Right ventricle myocardium superior (tissue), 1 donor: ENCODE data around the gene CLTB. TPM values are rescaled to one million over a fixed set of nuclear protein-coding genes. Genes with fewer than 3 reads are reported as not detected.
"Not testable (repeated sequence)": the region's sequence is repeated elsewhere in the genome, so short reads cannot be mapped to it uniquely, and the experiment has no call there.

ENCODE experiments used
- ATAC-seq: fragments of 200-7000 bp; cut with Tn5 transposase; one replicate; pipeline ENCODE4 v1.9.1; 2020; ENCODE audit warnings: mild to moderate bottlenecking; ENCODE audit not compliant: poor library complexity
- DNase-seq: peaks from one replicate; pipeline ENCODE4 v3.0.0-alpha.2; 2020
- intact Hi-C: fragments of 100-400 bp; cut with DNase I; formaldehyde crosslinking; loops from one replicate; pipeline ENCODE4 v1.11.2; 2022
- total RNA-seq: library from RNA; stranded (reverse); fragmentation: NEBNext Ultra II Directional; extraction: Animal tissue kit (Norgen Biotek cat#: 25700); gene quantifications from one replicate; pipeline ENCODE4 v1.2.1, GENCODE V29; 2021
- donor health status: DM: no; HTN: yes; CAD: no; lungs with severe emphysema.

The CLTB gene
- total RNA-seq, 1 donor from 2014 or later: 209 TPM

DNA sequence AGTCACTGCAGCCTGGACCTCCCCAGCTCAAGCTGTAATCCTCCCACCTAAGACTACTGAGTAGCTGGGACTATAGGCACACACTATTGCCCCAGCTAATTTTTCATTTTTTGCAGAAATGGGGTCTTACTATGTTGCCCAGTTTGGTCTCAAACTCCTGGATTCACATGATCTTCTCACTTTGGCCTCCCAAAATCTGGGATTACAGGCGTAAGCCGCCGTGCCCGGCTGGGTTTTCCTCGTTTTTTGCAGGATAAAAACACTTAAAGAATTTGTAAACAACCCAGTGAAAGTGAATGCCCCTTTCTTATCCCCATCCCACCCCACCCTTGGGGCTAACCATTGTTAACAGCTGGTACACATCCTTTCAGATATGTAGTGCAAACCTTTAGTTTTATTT is 7.7 kb downstream of the CLTB start:
- DNase-seq (no peak), ATAC-seq (no peak)
- intact Hi-C loops: no loop called here

DNA sequence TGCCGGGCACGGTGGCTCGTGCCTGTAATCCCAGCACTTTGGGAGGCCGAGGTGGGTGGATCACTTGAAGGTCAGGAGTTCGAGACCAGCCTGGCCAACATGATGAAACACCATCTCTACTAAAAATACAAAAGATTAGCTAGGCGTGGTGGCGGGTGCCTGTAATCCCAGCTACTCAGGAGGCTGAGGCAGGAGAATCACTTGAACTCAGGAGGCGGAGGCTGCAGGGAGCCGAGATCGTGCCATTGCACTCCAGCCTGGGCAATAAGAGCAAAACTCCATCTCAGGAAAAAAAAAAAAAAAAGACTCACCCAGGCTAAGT is 8.1 kb downstream of the CLTB start:
- ATAC-seq, DNase-seq, intact Hi-C loops: not testable (repeated sequence)

DNA sequence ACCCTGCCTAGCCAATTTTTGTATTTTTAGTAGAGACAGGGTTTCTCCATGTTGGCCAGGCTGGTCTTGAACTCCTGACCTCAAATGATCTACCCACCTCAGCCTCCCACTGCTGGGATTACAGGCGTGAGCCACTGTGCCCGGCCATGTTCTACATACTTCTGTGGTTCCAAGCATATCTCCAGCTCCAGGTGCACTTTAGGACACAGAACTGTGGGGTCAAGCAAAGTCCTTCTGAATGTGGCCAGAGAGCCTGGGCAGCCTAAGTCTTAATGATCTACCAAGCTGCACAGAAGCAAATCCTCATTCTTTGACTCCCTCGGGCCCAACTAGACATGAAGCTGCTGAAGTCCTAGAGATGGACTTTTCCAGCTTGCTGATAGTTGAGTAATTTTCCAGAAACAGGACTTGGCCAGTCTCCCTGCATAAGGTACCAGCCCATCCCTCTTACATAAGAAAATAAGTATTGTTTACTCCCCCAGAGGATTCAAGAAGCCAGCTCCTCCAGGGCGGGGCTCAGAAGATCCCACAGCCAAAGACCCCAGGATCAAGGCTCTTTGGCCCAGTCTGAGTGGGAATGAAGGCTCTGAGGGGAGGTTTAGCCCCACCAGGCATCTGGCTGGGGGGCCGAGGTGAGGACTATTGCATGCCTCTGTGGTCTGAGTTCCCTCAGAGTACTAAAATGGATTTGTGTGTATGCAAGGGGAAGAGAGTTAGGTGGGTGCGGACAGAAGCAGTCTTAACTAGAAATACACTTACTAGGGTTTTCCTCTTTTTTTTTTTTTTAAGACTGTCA is 8.7 kb downstream of the CLTB start:
- DNase-seq: no peak
- intact Hi-C loops: no loop called here
- ATAC-seq: peak; percentile 48

DNA sequence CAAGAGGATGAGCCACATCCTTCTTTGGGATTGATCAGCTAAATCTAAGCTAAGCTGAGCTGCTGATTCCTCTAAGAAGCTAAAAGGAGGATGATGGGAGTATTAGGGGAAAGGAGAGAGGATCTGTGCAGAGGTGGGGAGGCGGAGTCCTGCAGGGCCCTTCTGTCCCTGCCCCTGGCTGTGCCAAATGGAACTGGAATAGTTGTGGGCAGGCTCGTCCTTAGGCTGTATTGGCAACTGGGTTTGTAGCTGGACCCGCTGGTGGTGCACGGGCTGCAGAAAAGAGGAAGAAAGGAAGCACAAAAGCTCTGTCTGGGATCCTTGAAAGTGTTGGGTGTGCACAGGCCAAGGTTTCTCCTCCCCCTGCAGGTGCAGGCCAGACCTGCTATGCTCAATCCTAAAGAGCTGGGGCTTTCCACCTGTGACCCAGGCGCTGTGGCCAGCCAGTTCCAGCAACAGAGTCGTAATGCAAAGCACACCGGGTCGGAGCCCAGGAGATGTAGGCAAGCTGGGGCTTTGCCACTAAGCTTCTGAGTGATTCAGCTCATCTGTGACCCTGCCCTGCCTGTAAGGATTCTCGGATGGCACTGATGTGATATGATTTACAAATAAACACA is 9.8 kb downstream of the CLTB start:
- no peak for DNase-seq
- intact Hi-C loops: no loop called here
- no peak for ATAC-seq

DNA sequence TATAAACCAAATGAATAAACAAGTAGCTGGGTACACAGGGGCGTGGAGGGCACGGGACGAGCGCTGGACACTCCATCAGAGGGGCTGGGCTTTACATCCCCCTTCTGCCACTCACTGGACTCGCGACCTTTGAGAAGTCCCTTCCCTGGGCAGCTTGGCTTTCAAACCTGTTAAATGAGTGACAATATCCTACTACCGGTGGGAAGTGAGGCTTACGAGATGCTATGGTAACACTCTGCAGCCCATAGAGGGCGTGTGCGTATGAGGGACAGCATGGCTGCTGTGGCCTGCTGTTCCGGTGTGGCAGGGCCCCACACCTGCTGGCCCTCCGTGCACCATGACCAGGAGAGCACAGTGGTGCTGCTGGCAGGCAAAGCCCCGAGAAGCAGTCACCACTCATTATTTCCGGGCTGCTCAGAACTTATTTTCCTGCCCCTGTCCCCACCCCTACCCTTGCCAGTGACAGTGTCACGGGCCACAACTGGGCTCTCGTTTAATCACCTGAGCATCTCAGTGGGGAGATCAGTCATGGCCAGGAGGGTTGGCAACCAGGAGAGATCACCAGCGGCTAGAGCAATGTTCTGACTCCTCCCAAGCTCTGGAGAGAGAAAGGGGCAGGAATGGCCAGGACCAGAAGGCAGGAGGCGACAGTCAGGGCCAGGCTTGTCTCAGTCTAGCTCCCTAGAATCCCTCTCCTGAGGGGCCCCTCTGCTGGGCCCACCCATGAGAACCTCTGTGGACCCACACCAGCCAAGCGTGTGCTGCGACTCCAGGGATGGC is 10.5 kb downstream of the CLTB start:
- ATAC-seq (no peak), DNase-seq (no peak)
- intact Hi-C loops: no loop called here

DNA sequence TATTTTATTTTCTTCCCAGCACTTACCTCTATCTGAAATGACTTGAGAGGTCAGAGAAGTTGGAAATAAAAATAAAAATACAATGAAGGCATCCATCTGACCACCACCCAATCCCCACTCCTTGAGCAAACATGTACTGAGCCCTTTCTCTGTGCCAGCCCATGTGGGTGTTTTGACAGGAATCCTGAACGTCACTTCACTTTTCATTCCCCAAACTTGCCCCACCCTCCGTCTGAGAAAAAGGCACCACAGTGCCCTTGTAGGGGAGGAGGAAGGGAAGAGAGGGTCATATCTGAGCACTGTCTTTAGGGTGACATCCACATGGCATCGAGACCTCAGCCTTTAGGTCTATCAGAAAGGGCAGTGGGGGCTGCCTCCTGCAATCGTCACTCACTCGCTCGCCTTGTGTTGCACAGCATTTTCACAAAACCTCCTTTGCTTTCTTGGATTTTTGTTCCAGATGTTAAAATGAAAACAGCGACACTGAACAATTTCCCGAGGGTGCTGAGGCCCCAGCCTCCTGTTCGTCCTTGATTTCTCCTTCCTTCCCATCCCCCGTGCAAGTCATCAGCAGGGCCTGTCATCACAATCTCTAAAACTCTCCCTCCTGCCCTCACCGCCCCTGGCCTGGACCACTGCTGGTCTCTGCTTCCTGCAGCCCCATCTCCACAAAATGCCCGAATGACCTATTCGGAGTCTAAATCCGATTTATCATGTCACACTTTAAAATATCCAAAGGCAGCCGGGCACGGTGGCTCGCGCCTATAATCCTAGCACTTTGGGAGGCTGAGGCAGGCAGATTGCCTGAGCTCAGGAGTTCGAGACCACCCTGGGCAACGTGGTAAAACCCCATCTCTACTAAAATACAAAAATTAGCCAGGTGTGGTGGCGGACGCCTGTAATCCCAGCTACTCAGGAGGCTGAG is 14.8 kb downstream of the CLTB start:
- intact Hi-C loops: no loop called here
- ATAC-seq (peak; percentile 35), DNase-seq (no peak)

DNA sequence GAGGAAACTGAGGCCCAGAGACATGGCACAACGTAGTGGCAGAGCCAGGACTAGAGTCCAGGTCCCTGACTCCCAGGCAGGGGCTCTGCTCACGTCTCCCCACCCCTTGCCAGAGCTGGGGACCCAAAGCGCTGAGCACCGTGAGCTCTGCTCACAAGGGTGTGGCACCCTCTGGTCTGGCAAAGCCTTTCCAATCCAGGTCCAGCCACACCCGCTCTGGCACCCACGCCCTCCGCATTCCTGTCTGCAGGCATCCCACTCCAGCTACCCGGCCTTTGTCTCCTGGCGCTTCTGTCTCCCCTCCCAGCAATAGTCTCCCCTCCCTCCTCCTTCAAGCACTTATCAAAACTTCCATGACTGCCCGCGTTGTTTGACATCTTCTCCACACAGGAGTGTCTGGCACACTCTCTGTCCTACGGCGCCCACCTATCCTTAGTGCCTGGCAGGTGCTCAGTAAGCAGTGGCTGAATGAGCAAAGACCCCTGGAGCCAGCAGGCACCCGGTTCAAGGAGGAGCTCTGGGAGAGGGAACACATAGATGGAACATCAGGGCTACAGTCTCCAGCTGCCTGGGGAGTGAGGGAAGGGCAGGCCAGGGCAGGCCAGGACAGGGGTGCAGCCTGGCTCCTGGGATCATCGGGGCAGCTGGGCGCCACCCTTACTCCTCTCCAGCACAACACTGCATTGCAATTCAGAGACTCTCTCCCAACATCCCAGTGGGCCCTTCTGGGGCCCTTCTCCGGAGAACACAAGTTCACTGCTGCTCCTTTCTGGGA is 15.8 kb downstream of the CLTB start:
- ATAC-seq (peak; percentile 23), DNase-seq (no peak)
- intact Hi-C loops: no loop called here

DNA sequence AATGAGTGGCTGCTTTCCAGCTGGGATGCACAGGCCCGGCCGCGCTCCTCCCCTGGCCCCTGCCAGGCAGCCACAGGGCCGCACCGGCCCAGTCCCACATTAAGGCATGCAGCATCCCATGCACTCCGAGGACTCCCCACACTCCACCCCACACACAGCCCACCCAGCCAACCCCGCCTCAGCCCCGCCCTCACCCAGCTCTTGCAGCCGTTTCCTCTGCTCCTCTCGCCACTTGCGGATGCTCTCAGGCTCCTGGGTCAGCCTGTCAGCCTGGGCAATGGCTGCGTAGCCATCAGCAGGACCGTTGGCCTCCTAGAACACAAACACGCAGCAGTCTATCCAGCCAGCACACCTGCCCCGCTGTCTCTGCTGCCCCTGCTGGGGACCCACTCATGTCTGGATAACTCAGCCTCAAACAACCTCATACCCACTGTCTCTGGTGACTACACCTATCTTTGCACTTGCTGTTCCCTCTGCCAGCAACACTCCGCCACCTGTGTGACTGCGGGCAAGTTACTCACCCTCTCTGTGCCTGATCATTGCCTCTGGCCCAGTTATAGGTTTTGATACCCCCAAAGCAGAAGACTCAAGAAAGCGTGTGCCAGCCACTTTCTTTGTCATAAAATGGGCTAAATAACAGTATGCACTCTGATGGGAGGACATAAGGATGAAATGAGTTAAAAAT is 18.5 kb downstream of the CLTB start:
- DNase-seq (no peak), ATAC-seq (no peak)
- intact Hi-C loops: no loop called here

DNA sequence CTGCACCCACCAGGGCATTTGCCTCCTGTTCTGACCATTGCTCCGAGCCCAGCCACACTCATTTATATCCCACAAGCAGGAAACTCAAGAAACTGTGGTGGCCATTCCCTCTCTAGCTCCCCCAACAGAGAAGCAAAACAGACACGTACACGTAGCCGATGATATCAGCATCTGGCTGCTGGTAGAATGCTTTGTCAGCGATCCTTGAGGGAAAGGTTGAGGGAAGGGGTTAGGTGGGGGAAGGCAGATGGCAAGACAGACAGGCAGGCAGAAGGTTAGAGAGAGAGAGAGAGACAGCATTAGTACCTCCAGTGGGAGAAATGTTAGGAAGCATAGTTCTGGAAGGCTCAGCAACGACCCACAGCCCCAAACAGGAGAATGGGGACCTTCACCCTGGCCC is 20.0 kb downstream of the CLTB start:
- no peak for DNase-seq
- ATAC-seq: no peak
- intact Hi-C loops: no loop called here

DNA sequence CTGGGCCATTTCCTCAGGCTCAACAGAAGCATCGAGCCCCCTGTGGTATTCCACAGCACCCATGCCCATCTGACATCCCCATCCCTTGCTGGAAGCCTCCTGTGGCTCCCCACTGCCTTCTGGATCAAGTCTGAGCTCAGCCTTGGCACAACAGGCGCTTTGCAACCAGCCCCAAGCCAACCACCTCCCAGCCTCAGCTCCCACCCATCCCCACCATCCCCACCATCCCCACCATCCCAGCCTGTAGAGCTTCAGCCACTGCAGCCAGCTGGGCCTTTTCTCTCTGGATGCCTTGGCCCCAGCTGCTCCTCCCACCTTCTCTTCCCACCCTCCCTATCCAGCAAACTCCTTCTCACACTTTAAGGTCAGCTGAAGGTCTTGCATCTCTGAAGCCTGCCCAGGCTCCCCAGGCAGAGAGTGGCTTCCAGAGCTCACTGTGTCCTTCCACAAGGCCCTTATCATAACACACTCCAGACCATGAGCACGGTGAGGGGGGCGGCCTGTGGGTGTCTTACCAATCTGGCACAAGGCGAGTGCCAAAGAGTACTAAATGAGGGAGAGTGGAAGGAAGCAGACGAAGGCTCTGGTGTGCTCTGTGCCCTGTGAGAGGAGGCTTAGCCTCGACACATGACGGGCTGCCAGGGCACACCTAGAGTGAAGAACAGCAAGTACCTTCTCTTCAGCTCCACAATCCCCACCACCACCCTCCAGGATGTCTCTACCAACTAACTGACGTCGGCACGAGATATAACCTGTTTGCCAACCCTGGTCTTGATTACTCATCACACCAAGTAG is 21.3 kb downstream of the CLTB start:
- ATAC-seq: peak; percentile 83
- intact Hi-C loops: no loop called here
- peak; percentile 80 for DNase-seq

DNA sequence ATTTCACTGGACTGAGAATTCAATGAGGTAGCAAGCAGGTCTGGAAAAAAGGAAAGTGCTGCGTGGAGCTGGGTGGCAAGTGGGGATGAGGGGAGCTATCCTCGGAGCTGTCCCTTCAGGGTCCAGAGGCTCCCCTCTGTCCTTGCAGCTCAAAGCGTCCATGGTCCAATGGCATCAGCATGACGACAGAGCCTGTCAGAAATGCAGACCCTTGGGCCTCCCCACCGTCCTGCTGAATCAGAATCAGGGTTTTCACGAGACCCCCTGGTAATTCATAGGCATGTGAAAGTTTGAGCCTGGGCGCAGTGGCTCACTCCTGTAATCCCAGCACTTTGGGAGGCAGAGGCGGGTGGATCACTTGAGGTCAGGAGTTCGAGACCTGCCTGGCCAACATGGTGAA is 22.2 kb downstream of the CLTB start:
- intact Hi-C loops: no loop called here
- no peak for DNase-seq
- no peak for ATAC-seq

DNA sequence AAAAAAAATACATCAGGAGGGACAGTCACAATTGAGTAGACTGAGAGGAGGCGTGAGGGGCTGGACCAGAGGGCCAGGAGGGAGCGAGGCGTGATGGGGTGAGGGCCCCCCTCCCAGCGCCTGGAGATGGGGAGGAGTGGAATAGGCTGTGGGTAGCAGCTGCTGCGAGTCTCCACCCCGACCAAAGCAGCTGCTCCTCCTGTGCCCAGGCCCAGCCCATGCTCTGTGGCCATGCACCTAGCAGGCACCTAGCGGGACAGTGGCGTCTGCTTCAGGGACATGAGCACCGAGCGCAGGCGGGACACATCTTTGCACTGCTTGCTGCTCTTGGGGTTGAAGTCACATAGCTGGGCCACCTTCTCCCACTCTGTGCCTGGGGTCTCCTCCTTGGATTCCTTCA is 23.8 kb downstream of the CLTB start:
- DNase-seq (no peak), ATAC-seq (no peak)
- intact Hi-C loops: no loop called here

DNA sequence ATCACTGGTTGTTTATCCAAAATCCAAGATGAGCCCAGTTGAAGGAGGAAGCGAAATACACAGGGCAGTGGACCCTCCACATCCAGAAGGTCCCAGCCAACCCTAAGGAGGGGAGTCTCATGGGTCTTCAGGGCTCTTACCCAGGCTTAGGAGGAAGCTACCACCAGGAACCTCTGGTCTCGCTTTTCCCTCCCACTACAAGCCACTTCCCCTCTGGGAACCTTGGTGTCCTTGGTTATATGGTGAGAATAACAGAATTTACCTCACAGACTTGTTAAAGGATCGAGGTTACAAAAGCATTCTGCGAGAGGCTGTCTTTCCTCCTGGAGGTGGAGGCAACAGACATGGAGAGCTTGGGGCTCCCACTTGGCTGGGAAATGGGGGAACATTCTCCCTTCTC is 24.3 kb downstream of the CLTB start:
- ATAC-seq (no peak), DNase-seq (no peak)
- intact Hi-C loops: no loop called here

DNA sequence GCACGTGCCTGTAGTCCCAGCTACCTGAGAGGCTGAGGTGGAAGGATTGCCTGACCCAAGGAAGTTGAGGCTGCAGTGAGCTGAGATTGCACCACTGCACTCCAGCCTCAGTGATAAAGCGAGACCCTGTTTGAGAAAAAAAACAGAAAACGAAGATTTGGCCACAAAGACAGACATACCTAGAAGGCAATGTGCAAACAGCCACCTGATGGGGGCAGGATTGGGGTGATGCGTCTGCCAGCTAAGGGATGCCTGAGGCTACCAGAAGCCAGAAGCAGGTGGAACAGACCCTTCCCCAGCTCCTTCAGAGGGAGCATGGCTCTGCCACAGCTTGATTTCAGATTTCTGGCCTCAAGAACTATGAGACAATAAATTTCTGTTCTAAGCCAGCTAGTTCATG is 24.9 kb downstream of the CLTB start:
- intact Hi-C loops: no loop called here
- DNase-seq: no peak
- no peak for ATAC-seq

DNA sequence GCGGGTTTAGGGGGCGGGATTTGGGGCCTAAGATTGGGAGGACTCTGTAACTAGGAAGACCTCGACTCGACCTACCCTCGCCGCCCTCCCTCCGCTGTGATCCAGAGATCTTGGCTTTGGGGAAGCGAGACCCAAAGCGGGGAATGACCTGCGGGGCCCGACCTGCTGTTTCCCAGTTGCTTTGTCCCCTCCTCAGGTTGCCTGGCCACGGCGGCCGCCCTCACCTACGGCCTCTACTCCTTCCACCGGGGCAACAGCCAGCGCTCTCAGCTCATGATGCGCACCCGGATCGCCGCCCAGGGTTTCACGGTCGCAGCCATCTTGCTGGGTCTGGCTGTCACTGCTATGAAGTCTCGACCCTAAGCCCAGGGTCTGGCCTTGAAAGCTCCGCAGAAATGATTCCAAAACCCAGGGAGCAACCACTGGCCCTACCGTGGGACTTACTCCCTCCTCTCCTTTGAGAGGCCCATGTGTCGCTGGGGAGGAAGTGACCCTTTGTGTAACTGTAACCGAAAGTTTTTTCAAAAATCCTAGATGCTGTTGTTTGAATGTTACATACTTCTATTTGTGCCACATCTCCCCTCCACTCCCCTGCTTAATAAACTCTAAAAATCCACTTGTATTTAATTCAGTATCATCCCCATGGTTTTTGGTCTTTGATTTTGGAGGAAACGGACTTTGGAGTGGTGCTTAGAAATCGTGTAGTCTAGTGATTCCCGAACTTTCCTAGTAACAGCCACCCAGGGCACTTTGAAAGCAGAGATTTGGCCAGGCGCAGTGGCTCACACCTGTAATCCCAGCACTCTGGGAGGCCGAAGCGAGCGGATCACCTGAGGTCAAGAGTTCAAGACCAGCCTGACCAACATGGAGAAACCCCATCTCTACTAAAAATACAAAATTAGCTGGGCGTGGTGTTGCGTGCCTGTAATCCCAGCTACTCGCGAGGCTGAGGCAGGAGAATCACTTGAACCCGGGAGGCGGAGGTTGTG is 26.9 kb downstream of the CLTB start:
- DNase-seq (no peak), ATAC-seq (peak; percentile 43)
- intact Hi-C loops: no loop called here
